HG02840 (cell line): ENCODE measurements around the gene IFT43.

Experiments used
- ATAC-seq: cut with Tn5 transposase; IDR thresholded peaks from one replicate; pipeline ENCODE4 v1.9.1; 2021; ENCODE audit warnings: mild to moderate bottlenecking, moderate library complexity, moderate number of reproducible peaks; ENCODE audit not compliant: unreplicated experiment, low FRiP score

Gene IFT43

DNA sequence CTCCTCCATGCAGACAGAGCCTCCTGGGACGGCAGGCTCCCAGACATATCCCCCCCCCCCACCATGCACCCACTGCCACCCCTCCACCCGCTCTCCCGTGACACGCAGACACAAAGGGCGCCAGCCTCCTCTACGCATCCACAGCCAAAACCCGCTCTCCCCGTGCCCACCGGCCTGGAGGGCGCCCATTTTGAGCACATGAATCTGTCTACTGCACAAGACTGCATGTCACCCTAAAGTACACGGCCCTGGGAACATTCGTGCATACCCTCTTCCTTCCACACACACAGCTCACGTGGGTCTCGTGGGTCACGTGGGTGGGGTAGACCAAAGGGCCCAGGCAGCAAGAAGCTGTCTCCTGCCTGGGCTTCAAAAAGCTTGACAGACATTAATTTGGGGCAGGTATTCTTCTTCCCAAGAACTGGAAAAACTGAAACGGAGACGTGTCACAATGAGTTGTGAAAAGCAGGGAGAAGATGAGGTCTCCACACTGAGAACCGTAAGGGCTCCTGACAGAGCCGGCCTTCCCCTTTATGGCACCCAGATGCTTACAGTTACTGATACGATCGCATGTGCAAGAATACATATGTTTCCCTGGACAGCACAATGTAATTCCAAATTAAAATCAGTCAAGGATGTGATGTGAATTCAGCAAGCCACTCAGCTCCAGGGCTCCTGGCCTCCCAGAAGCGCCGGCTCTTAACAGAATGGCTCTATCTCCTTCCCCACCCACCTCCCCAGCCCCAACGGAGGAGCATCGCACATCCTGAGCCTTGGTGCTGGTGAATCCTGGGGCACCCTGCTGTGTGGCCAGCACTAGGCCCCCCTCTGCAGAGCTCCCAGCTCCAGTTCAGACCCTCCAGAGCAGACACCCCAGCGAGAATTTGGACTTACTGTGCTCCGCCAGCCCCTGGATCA, 5.7 kb upstream of the IFT43 start:
- ATAC-seq: no peak

DNA sequence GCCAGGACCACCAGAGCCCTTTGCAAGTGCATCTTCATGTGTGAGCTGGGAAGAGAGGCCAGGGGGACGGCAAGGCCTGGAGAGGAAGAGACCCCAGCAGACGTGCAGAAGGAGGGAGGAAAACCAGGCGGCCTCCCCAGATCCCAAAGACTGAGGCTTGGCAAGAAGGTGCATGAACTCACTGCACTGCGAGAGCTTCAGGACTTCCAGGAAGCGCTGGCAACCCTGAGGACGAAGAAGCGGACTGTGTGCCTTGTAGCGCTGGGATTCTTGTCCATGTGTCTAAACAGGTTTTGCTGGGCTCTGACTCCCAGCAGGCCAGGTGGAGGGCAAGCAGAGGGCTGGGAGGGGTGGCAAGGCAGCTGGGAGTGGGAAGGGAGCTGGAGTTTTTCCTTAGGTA, 4.7 kb upstream of the IFT43 start:
- ATAC-seq: no peak

DNA sequence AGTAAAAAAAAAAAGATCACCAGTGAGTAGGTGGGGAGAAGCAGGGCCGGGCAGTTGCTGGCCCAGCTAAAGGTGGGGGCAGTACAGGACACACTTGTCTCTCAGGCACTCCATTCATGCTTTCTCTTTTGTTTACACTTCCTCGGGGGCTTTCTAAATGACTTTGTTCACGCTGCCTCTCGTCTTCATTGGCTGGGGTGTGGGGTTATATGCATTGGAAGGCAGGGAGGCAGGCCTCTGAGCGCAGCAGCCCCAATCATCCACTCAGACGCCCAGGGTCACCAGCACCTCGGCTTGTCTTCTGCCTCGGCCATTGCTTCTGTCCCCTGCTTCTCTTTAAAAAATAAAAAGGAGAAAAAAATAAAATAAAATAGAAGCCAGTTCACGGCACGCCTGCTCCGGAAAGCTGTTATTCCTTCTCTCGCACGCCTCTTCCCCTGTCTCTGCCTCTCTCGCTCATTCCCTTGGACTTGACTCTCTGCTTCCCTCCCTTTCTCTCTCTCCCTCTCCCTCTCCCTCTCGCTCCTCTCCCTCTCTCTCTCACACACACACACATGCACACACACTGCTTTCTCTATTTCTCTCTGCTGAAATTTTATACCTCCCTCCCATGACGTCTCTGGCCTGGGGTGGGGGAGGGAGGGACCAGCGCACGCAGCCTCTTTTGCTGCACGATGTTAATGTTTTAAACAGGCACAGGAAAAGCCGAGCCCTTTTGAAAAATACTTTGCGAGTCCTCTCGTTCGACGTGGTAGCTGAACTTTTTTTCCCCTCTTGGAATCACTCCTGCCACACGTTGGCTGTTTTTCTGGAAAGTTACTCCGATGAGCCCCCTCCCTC, 3.9 kb upstream of the IFT43 start, which contains the start of gene TGFB3:
TSS of gene TGFB3 (minus strand) at position 570 of the 840 bp plus-strand sequence. CDS start 1,102 bp downstream, outside the sequence.
- no peak for ATAC-seq

DNA sequence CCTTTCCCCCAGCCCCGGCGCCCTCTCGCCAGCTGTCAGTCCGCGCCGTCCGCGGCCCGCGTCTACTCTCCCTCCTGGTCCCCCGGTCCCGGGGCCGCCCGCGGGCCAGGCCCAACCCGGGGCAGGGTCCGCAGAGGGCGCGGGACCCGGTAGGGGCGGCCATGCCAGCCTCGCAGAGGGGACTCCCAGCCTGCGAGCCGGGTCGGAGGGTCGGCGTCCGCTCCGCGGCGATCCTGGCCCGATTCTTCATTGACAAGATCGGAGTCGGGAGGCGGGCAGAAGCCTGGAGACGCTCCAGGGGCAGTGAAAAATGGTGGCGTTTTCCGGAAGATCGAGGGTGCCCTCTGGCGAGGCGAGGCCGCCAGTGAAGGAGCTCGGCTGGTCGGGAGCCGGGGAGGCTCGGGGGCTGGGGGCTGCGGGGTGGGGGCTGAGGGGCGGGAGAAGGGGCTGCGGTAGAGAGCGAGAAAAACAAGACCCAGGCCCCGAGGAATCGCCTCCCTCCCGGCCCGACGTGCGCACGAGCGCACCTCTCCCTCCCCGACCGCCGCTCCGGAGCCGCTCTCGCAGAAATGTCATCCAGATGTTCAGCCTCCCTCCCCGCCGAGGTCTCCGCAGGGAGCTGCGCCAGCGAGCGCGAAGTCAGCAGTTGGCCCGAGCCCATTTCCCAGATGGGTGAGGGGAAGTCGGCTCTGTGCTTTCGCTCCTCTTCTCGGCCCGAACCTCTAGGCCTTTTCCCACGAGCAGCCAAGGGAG, 3.1 kb upstream of the IFT43 start:
- ATAC-seq: no peak

DNA sequence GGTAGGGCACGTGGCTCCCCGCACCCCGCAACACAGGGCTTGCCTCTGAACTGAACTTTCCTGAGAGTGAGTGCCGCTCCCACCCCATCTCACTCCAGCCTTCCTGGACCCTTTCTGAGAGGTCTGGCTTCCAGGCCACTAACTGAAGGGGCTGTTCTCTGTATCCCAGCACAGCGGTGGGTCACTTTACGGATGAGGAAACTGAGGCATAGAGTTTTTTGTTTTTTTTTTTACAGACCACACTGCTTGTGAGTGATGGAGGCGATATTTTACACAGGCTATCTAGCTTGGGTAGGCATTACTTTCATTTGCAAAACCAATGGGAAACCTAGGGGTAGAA, 2.6 kb upstream of the IFT43 start:
- no peak for ATAC-seq

DNA sequence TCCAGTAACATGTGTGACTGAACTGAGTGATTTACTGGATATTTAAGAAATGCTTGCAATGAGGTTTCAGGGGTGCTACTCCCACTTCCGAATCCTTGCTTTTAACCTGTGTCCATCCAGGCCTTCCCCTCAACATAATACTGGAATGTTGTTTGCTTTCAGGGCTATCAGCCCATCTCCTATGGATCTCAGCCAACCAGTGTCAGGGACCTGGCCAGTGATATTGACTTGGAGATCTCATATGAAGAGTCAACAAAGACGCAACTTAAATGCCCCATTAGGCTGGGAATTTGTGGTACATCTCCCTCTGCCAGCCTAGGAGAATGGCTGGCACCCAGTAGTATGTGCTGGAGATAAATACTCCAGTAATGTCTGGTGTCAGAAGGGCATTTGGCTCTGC, 889 bp upstream of the IFT43 start:
- no peak for ATAC-seq

DNA sequence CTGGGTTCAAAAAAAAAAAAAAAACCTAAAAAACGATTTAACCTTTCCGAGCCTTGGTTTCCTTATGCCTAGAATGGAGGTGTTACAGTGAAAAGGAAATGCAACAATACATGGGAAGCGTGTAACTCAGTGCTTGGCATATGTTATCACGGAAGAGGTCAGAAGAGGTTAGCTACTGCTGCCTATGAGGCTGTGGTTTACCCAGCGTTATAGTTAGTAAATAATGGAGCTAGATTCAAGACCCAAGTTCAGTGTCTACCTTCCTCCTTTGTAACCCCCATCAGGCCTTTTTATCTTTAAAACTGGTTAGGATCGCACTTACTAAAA, 839 bp downstream of the IFT43 start:
- ATAC-seq: no peak

DNA sequence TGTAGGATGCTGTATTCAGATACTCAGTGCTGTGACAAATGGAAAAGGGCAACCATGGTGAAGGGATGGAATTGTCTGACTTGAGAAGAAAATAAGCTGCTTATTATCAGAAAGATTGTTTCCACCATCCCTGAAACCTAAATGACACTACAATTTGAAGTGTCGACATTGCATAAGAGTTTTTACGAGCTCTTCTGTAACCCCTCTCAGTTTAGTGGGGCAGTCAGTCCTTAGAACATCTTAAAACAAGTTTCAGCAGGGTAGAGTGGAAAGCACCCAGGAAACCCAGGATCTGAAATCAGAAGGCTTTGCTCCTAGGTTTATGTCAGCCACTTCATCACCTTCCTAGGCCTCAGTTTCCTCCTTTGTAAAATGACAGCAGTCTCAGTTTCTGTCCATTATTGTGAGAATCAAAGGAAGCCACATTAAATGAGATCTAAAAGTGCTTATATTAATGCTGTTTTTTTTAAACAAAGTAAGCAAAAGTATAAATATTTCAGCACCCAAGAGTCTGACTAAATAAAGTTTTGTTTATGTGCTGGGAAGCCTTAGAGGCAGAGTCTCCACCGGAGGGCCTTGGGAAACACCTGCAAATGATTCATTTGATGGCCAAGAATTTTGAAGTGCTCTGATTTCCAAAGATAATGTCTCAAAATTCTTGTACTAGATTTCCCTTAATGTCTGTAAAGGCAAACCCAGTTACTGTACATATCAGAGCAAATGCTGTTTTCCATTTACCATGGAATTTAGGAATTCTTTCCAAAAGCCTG, 1.8 kb downstream of the IFT43 start:
- ATAC-seq: no peak

DNA sequence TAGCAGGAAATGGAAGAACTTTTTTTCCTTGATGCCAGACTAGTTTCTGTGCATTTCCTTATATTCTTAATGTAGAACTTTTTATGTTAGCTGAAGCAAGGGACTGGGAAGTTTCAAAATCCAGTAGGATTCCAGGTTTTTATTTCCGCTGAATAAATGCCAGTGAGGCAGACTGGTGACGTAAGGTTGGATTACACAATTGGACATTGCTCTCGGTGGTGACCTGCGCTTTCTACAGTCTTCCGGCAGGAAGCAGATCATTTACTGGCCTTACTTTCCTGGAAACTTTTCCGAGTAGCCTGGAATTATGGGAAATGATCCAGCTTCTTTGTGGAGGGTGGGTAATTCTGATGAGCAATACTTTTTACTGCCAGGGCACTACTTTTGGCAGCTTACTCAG, 3.6 kb downstream of the IFT43 start:
- ATAC-seq: no peak

DNA sequence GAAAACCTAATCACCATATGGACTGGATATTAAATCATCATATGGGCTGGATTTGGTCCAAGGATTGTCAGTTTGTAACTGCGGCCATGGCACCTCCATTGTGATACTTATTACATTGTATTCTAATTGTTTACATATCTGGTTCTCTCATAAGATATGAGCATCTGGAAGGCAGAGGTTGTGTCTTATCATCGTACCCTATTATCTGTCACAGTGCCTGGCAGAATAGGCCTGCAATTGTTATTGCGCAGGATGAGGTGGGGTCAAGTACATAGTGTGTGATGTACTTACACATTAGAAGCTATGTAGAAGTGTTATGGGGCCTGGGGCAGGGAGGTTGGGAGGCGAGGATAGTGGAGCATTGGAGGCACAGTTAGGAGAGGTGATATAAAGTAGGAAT, 4.7 kb downstream of the IFT43 start:
- no peak for ATAC-seq

DNA sequence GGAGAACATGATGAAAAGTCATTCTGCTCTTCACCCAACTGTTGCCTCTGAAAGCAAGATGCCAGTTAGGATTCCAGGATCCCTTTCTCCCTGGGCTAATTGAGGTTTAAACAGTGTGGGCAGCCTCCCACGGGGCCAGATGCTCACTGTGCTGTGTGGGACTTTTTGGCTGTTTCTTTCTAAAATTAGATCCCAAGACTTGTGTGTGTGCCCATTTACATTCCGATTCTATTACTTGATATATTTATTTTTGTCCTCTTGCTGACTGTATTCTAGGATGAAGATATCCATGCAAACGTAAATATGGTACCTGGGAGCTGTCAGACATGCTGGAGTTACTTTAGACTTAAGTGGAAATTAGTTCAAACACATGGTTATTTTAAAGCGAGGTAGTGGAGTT, 6.2 kb downstream of the IFT43 start:
- no peak for ATAC-seq

DNA sequence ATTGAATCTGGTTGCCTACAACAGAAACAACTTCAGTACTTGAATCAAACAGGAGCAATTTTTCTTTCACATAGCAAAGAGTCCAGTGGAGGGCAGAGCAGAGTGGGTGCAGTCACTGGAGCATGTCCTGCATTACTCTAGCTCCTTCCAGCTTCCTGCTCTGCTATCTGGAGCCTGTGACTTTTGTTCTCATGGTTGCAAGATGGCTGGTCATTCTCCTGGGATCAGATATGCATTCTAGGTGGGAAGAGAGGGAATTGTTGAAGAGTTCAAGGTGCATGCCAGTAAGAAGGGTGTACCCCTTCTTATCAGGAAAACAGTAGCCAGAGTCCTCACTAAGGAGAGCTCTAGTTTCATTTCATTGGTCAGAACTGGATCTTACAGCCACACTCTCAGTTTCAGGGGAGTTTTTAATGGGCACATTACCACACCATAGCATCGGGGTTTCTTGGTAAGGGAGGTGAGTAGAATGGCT, 8.0 kb downstream of the IFT43 start:
- no peak for ATAC-seq

DNA sequence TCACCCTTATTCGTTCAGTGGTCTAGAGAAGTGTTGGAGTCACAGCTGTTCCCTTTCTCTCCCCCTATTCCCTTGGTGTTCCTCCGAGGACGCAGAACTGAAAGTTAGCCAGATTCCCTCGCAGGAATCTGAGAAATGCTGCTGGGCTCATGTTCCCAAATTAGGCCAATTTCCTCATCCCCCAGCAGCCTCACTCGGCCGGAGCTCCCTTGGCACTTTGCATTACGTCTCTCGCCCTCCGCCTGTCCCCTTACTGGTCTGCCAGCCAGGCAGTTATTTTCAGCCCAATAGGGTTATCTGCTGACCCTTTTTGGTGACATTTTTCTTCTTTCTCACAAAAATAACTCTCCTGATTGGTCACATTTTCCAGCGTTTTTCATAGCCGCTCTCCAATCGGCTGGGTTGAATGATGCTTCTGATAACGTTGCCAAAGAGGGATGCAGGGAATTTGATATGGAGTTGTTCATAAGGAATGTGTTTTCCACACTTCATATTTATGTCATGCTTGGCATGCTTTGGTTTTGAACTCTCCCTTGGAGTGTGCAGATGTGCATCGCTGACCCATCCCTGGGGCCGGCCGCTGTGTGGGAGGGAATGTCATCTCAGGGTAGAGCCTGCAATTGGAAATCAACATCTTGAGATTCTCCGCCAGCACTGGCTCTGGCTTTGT, 9.9 kb downstream of the IFT43 start:
- no peak for ATAC-seq

DNA sequence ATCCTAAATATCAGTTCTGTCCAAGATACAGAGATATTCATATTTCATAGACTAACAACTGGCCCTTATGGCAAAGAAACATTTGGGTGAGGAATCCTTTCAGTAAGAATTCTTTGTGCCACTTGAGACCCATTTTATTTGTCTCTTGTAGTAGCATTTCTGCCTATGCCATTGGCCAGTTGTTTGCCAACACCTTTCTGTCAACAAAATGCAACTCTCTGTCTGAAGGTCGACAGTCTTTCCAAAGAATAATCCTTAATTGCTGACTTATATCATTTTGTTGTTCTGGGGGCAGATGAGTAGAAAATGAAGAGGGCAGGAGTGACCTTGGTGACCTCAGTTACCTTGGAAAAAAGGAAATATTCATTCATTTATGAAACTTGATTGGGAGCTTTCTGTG, 10.9 kb downstream of the IFT43 start:
- no peak for ATAC-seq

DNA sequence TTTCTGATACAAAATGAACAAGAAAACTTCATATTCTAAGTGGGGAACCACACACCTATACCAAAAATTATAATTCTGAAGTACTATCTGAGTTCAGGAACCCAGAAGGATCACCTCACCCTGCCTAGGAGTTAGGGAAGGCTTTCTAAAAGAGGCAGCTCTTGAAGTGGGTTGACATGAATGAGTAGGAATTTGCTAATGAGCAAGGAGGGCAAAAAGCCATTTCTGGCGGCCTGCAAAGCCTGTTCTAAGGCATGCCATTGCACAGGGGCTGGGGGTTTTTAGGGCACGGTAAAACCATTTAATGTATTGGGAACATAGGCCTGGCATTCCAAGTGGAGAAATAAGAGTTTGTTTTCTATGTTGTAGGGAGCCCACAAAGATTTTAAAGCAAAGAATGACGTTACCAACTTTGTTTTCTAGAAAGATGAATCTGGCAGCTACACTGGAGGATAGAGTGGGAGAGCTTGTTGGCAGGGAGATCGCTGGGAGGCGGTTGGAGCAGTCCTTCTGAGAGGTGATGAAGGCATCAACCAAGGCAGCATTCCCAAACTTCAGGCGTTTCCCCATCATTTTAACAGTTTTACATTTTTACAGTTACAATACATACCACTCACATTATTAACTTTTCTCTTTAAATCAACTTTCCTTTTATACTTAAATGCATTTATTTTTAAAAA, 14.1 kb downstream of the IFT43 start:
- ATAC-seq: no peak

DNA sequence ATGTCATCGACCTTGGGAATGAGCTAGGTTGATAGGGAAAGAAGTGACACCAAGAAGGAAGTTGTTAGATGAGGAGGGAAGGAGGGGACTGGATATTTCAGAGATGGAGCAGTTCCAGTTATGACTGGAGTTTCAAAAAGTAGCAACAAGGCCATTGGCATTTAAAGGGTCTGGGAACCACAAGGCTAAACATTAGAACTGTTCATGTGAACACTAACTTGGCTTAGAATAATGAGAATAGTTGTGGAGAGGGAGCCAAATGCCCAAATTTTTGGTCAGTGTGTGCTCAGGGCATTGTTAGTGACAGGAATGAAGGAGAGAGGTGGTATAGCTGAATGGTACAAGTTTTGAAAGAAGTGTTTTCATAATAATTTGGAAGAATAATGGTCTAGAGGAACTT, 16.8 kb downstream of the IFT43 start:
- no peak for ATAC-seq

DNA sequence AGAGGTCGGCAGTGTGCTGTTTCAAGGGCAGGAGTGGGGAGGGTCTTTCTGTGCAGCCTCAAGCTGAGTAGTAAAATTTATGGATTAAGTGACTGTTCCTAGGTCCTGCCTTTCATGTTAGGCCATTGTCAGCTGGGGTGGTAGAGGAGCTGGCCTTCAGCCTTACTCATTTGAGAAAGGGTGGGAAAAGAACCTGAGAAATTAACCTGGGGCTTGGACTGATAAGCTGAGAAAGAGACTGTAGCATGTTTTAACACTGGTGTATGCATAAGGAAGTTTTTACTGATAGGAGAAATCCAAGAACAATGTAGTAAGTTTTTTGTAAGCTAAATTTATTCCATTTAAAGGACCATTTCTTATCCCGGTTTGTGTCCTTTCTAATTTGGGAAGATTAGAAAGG, 20.7 kb downstream of the IFT43 start:
- no peak for ATAC-seq

DNA sequence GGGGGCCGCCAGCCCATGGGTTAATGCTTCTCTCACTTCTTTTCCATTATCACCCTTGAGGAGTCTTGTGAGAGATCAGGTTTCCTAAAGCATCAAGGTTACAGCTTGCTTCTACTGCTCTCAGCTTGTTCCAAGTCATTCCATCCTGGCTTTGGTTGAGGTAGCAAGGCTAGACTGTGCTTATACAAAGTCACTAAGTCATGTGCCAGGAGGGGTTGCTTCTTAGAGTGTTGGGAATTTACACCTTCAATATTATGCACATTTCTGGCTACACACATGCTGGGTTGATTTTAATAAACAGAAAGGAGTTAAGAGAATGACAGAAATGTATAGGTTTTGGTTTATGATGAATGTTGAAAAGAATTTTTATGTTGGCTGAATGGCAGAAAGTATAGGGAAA, 21.8 kb downstream of the IFT43 start:
- ATAC-seq: no peak

DNA sequence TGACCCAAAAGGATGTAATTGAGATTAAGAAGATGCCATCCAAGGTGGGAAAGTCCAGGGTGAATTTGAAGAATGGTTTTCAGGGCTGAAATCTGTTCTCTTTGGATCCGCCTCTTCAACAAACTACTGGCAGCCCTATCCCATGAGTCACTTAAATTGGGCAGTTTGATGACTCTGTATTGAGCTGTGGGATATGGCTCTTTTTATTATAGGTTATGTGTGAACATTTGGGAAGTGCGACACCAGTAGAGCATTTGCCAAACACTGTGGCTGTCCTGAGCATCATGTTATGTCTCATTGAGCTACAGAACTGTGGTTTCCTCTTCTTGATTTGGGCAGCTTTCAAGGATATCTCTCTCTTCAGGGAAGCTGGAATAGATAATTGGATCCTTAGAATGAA, 22.3 kb downstream of the IFT43 start:
- no peak for ATAC-seq
